NCI-H748 treated with DMSO at 0.1 percent for 48 hours (cell line): ENCODE results near the gene AKT1.
"Not testable (repeated sequence)": the region's sequence is repeated elsewhere in the genome, so short reads cannot be mapped to it uniquely, and the experiment has no call there.

ENCODE experiments used
- DNase-seq: peaks from one replicate; lab custom pipeline; 2025; lab: John Stamatoyannopoulos, UW

The AKT1 gene

GRCh38 chr14:104818714-104819161, 23.2 kb upstream of the AKT1 start:
- DNase-seq = no peak

DNA sequence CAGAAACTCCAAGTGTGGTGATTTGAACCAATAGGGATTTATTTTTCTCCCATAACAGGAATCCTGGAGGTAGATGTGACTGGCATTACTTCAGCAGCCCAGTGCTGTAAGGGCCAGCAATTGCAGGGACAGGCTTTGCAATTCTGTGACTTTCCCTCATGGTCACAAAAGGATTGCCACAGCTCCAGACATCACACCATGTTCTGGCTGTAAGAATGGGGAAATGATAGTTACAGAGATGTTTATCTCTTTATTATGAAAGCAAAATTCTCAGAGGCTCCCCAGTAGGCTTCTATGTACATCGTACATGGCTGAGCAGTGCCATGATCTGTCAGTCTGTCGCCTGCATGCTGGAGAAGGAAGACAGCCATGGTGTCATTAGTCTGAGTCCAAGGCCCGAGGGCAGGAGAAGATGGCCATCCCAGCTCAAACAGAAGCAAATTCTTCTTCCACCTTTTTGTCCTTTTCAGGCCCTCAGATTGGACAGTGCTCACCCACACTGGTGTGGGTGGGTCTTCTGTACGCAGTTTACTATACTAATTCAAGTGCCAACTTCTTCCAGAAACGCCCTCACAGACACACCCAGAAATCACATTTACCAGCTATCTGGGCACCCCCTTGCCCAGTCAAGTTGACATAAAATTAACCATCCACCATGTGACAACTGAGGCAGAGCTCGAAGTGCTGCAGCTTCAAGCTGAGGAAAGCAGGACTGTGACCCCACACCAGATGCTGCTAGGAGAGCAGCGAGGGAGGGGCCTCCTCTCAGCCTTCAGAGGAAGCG, 22.6 kb upstream of the AKT1 start:
- no peak for DNase-seq

- DNase-seq = no peak
Measured at GRCh38 chr14:104816616-104816884, 21.0 kb upstream of the AKT1 start.

GRCh38 chr14:104814701-104815100, 19.2 kb upstream of the AKT1 start:
- not testable (repeated sequence) for DNase-seq

DNA sequence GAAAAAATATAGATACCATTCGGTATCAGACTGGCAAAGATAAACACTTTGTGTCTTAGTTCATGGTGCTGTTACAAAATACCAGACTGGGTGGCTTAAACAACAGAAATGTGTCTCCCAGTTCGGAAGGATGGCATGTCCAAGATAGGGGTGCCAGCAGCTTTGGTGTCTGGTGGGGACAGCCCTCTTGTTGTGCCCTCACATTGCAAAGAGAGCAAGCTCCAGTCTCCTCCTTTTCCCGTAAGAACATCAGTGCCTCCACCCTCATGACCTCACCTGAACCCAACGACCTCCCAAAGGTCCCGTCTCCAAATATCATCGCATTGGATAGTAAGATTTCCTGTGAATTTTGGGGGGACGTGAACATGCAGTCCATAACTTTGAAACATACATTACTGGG, 17.7 kb upstream of the AKT1 start:
- no peak for DNase-seq

GRCh38 chr14:104810316-104810715, 14.8 kb upstream of the AKT1 start:
- no peak for DNase-seq

DNA sequence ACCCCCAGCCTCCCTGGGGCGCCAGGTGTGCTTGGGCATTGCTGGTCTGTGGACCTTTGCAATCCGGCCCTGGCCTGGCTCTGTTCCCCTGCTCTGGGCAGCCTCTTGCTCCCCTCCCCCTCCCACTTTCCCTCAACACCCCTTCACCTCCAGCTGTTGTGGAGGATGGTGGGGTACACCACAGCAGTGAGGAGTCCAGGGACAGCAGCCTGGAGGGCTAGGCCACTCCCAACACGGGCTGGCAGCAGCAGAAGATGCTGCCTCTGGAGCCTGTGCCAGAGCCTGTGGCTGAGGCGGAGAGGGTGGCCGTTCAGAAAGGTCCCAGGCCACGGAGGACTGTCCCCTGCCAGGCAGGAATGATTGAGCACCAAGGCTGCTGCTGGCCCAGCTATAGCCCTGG, 12.9 kb upstream of the AKT1 start:
- no peak for DNase-seq

- no peak for DNase-seq
Measured at GRCh38 chr14:104806625-104807465, 11.3 kb upstream of the AKT1 start.

DNA sequence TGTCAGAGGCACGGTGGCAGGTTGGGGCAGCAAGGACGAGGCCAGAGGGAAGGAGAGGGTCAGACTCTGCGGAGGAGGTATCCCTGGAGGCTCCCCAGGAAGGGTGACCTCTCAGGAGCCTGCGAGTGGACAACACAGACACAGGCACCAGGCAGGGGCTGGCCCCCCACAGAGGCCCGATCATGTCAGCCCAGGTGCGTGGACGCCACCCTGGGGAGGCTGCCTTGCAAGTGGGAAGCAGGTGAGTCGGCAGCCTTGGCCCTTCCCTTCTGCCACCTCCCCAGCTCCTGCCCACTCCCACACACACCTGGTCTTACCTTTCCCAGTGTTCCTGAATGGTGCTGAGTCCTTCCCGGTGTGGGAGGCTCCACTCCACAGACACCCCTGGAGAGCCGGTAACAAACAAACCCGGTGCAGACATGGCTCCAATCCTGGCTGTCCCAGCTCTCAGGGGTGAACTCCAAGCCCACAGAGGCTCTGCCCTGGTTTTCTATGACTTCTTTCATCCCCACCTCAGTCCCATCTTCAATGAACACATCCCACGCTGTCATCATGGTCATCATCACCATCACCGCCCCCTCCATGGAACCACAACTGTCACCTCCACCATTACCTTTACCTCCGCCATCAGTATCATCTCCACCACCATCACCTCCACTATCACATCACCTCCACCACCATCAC, 10.5 kb upstream of the AKT1 start:
- DNase-seq = no peak

- DNase-seq = no peak
Measured at GRCh38 chr14:104805326-104805678, 9.8 kb upstream of the AKT1 start.

- DNase-seq = no peak
Measured at GRCh38 chr14:104804481-104805325, 9.2 kb upstream of the AKT1 start.

GRCh38 chr14:104803912-104804410, 8.4 kb upstream of the AKT1 start:
- no peak for DNase-seq

DNA sequence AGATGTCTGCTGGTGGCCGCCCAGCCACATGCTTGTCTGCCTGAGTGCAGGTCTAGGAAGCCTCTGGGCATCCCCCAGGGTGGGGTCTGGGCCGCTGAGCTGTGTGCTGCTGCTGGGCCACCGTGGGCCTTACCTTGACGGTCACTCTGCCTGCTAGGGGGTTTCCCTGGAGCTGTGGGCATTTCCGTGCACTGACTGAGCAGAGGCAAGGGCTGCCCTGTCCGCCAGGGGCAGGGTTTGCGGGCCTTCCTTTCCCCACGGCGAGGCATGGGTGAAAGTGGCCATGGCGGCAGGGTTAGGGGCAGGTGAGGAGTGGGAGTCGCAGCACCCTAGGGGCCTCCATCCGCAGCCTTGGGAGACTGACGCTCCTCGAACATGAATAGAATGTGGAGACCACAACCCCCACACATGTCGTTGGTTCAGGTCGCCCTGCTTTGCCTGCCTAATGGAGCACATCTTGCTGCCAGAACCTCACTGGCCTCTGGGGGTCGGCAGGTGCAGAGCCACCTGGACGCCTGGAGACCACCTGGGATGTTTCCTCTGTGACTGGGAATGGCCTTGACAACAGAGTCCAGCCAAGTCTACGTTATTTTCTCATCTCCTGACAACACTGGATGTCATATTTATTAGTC, 7.8 kb upstream of the AKT1 start:
- no peak for DNase-seq

DNA sequence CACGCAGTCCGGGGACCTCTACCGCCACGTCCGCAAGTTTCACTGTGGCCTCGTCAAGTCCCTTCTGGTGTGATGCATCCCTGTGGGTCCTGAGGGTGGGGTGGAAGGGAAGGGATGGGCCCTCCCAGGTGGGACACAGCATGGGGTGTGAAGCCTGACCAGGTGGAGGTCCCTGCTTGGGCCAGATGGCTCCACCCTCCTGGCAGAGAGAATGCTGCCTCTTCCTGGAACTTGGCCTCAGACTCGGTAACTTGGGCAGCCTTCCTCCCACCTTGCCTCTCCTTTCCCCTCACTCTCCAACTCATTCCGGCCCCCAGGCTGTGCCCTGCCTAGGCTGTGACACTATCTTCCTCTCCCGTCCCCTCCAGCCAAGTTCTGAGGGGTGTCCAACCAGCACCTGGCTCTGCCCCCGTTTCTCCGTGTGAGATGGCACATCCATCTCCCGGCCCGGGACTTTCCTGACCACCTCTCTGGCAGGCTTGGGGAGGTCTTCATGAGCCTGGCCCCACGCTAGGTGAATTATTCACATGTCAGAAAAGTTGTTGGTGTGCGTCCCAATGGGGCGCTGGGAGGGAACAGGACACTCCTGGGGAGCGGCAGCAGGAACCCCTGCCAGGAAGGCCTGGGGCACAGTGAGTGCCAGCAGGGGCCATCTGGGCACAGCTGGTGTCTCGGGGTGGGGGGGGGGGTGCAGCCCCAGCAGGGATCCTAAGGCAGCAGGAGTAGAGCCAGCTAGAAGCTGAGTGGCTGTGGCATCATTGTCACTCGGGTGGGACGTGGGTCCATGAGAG, 7.0 kb upstream of the AKT1 start:
- no peak for DNase-seq

DNA sequence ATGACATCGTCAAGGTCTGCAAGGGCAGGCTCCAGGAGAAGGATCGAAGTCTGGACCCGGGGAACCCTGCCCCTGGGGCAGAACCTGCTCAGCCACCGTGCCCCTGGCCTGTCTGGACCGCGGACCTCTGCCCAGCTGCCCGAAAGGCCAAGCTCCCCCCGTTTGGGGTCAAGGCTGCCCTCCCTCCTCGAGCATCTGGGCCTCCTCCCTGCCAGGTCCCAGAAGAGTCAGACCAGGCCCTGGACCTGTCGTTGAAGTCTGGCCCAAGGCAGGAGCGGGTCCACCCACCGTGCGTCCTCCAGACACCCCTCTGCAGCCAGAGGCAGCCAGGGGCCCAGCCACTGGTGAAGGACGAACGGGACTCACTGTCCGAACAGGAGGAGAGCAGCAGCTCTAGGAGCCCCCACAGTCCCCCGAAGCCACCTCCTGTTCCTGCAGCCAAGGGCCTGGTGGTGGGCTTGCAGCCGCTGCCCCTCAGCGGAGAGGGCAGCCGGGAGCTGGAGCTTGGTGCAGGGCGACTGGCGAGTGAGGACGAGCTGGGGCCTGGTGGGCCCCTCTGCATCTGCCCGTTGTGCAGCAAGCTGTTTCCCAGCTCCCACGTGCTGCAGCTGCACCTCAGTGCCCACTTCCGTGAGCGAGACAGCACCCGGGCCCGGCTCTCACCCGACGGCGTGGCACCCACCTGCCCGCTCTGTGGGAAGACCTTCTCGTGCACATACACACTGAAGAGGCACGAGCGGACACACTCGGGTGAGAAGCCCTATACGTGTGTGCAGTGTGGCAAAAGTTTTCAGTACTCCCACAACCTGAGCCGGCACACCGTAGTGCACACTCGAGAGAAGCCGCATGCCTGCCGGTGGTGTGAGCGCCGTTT, 6.2 kb upstream of the AKT1 start:
- DNase-seq = no peak

GRCh38 chr14:104800771-104801519, 5.4 kb upstream of the AKT1 start, which contains the start of gene ZBTB42:
ZBTB42 (plus strand) TSS chr14:104801101; CDS start chr14:104801198, 97 bp downstream.
- peak; percentile 60 for DNase-seq

- DNase-seq = peak; percentile 41
Measured at GRCh38 chr14:104800015-104800770, 4.6 kb upstream of the AKT1 start.
